HT-29 (cell line): ENCODE results near the gene CUEDC2. TPM values are rescaled to one million over a fixed set of nuclear protein-coding genes. Genes with fewer than 3 reads are reported as not detected.
"Not testable (repeated sequence)": the region's sequence is repeated elsewhere in the genome, so short reads cannot be mapped to it uniquely, and the experiment has no call there.

Source experiments
- DNase-seq: peaks from one replicate; pipeline ENCODE4 v3.0.0-alpha.2; 2015; ENCODE audit warnings: low spot score
- total RNA-seq: library from RNA; depleted of rRNA; stranded (reverse); fragments of >200 nt; shearing (Covaris generic); gene quantifications from 2 replicates; pipeline ENCODE4 v1.2.3, GENCODE V29; 2014

Gene CUEDC2
- total RNA-seq, 1 experiment from 2014 or later, result 37.0 TPM

DNA sequence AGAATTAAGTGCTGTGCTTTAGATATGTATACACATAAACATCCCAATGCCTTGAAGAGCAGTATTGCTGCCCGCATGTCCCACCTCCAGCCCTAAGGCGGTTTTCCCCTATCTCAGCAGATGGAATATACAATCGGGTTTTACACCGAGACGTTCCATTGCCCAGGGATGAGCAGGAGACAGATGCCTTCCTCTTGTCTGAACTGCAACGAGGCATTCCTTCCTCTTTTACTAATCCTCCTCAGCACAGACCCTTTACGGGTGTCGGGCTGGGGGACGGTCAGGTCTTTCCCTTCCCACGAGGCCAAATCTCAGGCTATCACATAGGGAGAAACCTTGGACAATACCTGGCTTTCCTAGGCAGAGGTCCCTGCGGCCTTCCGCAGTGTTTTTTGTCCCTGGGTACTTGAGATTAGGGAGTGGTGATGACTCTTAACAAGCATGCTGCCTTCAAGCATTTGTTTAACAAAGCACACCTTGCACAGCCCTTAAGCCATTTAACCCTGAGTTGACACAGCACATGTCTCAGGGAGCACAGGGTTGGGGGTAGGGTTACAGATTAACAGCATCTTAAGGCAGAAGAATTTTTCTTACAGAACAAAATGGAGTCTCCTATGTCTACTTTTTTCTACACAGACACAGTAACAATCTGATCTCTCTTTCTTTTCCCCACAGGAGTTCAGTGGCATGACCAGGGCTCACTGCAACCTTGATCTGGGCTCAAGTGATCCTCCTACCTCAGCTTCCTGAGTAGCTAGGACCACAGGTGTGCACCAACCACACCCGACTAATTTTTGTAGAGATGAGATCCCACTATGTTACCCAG lies 22.5 kb upstream of the CUEDC2 start:
- DNase-seq, result not testable (repeated sequence)

DNA sequence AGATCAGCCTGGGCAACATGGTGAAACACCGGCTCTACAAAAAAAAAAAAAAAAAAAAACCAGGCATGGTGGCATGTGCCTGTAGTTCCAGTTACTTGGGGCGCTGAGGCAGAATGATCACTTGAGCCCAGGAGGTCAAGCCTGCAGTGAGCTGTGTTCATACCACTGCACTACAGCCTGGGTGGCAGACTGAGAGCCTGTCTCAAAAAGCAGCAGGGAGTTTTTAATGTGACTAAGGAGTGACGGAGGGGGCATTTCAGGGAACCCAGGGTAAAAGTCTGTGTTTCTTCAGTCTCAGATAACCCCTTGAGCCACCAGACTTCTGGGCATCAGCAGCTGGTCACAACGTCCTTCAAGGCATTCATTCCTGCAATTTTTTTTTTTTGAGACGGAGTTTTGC lies 21.1 kb upstream of the CUEDC2 start:
- no peak for DNase-seq

DNA sequence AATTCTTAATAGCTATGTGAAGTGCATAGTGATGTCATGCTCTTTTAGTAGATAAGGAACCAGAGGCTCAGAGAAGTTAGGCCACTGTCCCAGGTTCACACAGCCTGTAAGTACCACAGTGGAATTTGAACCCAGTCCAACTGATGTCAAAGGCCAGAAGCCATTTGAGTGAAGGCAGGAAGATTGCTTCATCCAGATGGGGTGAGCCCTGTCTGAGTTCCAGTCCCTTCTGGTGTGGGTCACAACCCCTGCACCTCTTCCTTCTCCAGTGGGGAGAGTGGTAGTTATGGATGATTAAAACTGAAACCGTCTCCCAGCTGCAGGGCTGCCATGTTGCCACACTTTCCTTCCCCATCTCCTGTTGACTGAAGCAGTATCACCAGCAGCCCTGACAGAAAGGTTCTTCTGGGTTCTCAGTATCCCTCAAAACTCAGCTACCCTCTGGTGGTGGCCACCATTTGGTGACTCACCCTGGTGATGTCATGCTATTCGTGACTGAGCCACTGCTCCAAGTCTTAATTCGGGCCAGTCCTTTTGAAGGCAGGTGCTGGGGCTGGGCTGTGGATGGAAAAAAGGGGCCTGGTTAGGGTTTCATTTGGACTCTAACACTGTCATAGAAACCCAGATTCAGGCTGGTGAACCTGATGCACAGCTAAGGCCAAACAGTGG lies 20.4 kb upstream of the CUEDC2 start:
- no peak for DNase-seq

DNA sequence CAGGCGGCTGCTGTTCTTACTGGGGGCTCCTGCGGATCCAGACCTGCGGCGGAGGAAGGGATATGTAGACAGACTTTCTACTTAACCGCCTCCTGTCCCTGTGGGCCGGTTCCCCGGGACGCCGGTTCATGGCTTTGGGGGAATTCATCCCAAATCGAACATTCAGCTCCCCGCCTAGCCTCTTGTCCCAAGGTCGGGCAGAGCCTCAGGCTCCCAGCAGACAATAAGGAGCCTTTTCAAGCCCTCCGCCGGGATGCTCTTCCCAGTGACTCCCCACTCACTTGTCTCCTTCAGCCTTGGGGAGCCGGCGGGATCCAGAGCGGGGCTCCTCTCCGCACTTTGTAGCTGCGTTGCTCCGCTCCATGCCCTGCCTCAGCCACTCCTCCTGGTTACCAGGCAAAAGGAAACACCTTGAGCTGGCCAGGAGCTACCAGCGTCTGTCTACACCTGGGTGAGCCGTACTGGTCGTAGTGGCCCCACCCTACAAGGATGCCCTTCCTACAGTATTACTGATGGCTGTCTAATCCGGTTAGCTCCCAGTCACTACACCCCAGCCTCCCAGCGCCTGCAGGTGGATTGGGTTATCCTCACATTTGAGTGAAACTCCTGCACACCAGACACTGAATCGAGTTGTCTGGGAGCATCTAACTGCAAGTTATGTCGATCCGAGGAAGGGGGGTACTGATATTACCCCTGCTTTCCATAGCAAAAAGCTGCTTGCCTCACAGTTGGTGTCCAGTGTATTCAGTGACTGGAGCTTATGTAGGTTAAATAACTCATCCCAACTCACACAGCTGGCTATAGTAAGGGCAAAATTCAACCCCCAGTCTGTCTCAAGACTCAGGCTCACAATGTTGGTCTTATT lies 19.0 kb upstream of the CUEDC2 start, which contains the start of gene C10orf95:
Gene C10orf95 (minus strand): TSS at position 439 of the 865 bp plus-strand sequence. CDS start 450 bp downstream, outside the sequence.
- DNase-seq, result peak; percentile 59

DNA sequence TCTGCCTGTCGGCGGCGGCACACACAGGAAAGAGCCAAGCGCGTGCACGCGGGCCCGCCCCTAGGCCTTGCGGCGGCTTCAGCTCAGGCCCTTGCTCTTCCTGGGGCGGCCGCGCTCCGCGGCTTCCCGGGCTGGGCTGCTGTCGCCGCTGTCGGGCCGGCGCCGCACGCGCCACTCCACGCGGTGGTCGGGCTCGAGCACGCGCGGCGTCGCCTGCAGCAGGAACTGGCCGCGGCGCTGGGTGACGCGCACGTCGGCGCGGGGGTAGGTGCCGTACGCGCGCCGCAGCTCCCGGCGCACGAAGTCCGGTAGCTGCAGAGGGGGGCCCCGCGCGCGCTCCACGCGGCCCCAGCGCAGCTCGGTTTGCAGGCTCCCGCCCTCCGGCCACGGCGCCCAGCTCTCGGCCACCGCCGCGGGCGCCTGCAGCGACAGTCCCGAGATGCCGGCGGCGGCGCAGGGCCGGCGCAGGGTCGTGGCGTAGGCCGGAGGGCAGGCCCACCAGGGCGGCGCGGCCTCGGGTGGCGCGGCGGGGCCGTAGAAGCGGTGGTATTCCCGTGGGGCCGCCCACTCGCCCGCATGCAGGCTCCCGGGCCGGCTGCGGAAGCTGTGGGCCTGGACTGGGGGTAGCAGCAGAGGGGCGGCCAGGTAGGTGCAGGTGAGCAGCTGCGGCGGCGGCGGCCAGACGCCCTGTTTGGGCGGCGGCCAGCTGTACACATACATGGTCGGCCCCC lies 18.2 kb upstream of the CUEDC2 start:
- peak; percentile 93 for DNase-seq

DNA sequence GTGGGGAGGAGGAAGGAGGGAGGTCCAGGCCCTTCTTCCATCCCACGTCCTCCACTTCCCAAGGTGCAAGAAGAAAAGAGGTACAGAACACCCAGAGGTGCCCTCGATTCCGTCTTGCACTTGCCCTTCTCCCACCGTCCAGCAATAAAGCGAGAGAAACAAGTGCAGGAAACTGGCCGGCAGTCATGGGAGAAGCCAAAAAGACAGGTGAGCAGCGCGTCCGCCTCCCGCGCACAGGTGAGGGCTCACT lies 17.7 kb upstream of the CUEDC2 start:
- DNase-seq, result no peak

DNA sequence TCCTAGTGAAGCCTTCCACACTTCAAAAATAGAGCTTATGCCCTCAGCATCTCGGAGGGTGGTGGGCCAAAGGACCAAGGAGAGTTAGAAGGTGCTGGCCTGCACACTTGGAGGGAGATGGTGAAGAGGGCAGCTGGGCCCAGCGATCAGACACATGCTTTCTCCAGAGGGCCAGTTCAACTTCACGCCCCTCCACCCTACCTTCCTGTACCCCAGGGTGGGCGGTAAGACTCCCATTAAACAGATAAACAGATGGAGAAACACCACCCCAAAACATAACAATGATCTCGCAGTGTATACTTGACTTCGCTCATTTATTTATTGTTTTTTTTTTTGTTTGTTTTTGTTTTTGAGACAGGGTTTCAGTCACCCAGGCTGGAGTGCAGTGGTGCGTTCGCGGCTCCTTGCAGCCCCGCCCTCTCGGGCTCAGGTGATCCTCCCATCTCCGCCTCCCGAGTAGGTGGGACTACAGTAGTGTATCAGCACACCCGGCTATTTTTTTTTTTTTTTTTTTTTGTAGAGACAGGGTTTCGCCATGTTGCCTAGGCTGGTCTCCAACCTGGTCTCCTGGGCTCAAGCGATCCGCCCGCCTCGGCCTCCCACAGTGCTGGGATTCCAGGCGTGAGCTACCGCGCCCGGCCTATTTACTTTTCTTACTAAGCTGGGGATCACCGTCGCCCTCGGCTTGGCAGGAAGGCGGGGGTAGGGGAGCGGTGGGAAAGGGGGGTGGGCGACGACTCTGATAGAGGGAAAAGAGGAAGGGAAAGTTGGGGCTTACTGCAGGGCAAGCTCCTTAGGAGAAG lies 17.1 kb upstream of the CUEDC2 start:
- peak; percentile 81 for DNase-seq

DNA sequence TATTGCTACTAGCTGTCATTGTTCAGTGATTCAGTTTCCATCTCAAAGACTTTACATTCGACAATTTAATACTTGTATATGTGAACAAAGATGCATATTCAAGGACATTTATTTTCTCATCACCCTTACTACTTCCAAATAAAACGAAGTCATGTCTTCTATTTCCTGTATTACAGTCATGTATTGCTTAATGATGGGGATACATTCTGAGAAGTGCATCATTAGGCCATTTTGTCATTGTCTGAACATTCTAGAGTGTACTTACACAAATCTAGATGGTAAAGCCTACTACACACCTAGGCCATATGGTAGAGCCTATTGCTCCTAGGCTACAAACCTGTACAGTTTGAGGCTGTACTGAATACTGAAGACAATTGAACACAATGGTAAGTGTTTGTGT lies 12.5 kb upstream of the CUEDC2 start:
- DNase-seq, result no peak

DNA sequence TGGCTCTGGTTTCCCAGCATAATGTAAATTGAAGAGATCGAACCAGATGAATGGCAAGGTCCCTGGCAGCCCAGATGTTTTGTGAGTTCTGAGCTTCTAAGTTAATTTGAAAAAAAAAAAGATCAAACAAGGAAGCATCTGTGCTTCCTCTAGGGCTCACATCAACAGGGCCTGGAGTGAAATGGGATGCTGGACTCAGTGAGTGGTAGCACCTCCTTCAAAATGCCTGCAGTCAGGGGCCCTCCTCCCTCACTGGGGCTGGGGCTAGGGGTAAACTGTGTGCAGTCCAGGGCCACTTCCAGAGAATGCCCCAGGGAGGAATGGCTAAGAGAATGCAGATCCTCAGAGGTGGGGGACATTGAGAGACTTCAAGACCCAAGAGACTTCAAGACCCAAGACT lies 6.0 kb upstream of the CUEDC2 start:
- DNase-seq, result no peak

DNA sequence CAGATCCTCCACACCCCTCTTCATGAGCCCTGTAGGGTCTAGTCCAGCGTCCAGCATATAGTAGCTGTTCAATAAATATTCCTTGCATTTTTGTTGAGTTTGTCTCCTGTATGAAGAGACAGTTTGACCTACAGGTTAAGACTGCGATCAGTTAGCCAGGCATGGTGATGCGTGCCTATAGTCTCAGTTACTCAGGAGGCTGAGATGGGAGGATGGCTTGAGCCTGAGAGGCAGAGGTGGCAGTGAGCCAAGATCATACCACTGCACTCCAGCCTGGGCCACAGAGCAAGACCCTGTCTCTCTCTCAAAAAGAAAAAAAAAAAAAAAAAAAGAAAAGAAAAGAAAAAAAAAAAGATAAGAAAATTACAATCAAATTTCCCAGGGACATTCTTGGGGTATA lies 5.1 kb upstream of the CUEDC2 start:
- no peak for DNase-seq

DNA sequence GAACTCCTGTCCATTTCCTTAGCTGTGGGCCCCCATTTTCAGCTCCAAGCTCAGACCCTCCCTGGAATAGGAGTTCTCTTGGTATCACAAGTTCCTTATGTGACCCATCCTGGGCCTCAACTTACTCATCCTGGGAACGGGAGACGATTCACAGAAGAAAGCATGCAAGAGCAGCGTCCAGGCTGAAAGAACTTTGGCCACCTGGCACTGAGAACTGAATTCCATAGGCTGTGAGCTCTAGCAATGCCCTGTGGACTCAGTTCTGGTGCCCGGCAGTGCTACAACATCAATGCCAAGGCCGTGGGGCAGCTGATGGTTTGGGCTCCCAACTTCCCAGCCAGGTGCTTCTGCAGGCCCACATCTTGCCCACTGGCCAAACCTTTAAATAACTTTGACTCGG lies 3.9 kb upstream of the CUEDC2 start:
- DNase-seq, result no peak

DNA sequence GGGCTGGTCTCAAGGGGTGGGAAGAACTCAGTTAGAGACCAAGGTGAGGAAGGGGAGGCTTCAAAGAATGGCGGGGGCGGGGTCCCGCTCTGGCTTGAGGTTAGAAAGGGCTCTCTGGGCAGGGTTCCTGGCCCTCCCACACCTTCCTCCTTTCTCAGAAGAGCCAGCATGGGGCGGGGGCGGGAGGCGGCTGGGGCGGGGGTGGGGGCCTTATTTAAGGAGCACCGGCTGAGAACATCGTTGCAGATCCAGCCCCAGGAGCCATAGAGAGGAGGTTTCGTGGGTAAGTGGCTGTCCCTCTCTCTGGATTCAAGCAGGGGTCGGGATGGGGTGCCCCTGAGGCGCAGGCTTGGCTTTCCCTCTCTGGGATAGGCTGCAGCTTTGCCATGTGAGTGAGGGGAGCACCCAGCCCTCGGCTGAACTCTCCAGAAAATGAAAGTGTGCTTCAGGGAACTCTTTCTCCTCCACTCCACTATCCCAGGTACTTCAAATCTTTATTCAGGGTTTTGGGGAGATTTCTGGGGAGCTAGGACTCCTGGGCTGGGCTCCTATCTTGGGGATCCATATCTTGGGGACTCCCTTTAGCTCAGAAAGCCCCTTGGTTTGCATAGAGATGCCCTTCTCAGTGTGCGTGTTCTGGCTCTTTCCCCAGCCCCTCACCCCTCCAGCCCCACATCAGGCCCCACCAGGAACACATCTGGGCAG lies 3.3 kb upstream of the CUEDC2 start:
- no peak for DNase-seq

DNA sequence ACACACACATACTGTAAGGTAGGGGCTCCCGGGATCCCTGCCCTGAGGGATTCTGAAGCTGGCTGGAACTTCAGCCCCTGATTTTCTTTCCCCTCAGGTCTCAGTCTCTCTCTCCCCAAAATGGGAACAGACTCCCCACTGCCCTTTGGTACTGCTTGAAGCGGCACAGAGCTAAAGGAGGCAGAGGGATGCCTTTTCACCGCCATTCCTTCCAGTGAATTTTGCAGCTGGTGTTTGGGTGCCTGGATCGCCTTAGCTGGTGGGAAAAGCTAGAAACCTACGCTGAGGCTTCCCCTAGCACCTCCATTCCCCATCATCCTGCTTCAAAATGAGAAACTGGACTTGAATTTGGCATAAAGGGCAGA lies 2.7 kb upstream of the CUEDC2 start:
- no peak for DNase-seq

DNA sequence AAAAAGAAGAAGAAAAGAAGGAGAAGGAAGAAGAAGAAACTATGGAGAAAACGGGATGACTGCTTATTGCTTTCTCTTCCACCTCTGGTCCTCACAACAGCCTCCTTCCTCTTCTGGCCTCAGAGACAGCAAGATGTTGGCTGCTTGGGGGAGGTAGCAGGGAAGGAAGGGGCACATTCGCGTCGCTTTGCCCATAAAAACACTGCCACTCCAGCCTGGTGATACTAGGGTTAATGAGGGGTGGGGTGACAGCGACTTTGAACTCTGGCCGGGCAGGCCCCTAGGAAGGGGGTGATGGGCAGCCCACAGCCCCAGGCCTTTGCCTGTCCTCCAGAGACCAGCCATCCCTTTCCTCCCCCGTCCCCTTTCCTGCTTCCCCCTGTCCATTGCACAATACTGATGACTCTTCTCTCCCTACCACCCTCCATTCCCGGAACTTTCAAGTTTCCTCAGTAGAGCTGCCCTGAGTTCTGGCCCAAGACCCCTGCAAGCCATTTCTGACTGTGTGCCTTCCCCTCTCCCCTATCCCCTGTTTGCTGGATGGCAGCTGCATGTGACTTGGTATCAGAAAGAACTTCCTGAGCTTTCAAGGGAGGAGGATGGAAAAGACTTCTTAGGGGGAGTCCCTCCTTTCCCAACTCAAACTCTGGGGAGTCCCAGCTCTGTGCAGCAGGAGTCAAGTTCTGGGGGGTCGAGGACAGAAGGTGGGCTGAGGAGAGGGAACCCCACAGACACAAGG lies 2.2 kb upstream of the CUEDC2 start:
- DNase-seq, result no peak

DNA sequence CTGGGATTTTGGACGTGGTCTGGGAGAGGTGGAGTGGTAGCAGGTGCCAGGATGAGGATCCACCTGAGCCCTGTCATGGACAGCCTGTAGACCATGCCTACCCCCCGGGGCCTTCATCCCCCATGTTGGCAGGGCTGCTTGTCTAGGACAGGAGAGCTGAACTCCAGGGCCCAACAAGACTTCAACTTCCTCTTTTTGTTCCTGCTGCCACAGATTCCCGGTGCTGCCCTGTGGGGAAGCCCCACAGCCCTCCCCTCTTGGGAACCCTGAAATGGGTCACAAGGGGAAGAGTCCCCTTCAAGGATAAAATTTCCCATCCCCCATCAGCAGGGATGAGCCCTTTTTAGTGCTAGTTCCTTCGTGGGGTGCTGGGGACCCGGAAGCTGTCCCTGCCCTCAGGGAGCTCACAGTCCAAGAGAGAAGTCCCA lies 1.3 kb upstream of the CUEDC2 start:
- no peak for DNase-seq

DNA sequence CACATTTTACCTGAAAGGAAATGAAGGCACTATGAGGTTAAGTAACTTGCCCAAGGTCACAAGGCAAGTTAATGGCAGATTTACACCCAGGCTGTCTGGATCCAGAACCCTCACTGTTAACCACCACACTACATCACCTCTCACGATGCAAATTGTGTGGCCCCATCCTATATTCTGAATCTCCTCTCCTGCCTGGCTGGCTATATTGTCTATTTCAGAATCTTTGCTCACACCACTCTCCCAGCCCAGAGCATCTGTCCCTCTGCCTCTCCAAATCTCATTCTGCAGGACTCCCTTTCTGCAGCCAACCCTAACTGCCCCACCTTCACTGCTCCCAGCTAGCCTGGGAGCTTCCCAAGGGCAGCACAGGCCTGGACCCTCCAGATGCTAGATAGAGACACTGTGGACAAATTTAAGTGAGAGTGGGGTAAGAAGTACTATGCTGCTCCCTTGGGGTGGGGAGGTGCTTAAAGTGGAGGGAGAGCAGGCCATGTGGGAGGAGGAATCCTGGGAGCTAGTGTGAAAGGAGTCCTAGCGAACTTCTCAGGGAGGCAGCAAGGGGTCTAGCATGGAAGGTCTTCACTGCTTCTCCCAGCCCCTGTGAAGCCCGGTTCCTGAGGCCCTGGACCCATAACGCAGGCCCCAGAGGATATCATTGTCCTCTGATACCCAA lies 786 bp downstream of the CUEDC2 start:
- DNase-seq, result peak; percentile 14

DNA sequence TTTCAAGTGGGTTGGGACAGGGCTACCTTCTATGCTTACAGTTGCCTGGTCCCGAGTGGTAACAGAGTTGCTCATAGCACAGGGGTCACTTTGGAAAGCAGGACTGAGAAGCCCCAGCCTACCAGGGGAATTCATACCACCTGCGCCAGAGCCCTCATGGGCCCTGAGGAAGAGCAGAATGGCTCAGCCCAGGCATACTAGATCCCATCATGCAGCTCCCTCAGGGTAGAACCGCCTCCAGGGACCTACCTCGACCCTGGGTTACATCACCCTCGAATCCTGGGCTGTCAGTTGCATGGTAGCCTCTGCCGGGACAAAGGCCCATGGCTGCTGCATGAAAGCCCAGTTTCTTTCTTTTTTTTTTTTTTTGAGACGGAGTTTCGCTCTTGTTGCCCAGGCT lies 2.9 kb downstream of the CUEDC2 start:
- no peak for DNase-seq

DNA sequence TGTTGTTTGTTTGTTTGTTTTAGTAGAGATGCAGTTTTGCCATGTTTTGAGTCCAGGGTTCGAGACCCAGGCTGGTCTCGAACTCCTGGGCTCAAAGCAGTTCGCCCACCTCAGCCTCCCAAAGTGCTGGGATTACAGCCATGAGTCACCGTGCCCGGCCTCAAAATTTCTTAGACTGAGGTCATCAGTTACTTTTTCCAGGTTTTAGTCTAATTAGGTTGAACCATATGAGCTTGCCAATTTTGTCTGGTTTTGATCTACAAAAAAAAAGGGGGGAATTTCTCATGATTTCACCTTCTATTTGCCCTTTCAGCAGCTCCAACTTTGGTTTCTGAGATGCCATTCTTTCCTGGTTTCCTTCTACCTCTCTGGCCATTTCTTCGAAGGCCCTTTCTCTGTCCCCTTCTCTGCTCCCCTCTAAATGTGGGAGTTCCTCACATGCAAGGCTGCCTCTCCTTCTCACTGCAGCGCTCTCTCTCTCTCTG lies 5.5 kb downstream of the CUEDC2 start:
- no peak for DNase-seq

DNA sequence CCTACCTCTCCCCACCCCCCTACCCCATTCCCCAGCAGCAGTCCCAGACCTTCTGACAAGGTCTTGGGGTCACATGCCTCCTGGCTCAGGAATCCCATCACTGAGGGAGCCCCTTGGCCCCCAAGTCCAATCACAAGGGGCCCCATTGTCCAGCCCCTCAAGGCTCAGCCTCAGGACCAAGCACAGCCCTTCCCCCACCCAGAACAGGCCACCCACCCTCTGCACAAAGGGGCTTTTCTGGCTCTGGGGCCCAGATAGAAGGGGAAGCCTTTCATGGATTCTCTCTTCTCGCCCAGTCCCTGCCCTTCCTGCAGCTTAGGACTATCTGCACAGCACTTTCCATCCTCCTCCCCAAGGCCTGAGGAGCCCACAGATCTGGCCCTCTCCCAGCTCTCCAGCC lies 6.9 kb downstream of the CUEDC2 start:
- DNase-seq, result no peak
